ENCODE data around the gene INMT.

The INMT gene

DNA sequence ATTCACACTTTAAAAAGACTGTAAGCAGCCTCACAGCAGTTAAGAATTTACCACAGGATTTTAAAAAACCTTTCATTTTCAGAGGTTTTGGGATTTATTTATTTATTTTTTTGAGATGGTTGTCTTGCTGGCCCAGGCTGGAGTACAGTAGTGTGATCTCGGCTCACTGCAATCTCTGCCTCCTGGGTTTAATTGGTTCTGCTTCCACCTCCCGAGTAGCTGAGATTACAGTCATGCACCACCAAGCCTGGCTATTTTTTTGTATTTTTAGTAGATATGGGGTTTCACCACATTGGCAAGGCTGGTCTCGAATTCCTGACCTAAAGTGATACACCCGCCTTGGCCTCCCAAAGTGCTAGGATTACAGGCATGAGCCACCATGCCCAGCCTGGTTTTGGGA is 38.4 kb downstream of the INMT start:
- no peak for FAIRE-seq

- no peak for FAIRE-seq
These were observed 39.2 kb downstream of the INMT start for GRCh38 chr7:30791114-30791513.

DNA sequence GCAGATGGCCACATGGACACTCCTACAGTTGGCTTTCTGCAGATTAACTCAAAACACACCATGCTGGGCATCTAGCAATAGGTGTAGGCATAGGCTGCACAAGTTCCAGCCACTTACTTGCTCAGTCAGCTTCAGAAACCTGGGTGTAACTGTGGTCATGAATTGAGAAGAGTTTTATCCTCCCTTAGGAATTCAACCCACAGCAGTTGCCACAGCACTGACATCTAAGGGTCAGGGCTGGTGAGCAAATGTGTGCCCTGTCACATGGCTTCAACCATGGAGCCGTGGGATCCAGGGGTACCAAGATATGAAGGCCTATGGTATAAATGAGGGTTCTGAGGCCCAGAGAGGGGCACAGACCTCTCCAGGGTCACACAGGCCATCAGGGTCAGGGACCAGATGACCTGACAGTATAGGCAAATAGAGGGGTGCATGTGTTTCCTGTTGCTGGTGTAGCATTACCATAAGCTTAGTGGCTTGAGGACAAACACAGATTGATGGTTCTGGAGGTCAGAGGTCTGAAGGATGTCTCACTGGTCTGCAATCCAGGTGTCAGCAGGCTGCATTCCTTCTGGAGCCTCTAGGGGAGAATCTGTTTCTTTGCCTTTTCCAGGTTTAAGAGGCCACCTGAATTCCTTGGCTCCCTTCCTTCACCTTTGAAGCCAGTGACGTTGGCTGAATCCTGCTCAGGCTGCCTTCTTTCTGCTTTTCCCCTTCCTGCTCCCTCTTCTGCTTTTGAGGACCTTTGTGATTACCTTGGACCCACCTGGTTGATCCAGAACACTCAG is 43.4 kb downstream of the INMT start:
- no peak for FAIRE-seq

DNA sequence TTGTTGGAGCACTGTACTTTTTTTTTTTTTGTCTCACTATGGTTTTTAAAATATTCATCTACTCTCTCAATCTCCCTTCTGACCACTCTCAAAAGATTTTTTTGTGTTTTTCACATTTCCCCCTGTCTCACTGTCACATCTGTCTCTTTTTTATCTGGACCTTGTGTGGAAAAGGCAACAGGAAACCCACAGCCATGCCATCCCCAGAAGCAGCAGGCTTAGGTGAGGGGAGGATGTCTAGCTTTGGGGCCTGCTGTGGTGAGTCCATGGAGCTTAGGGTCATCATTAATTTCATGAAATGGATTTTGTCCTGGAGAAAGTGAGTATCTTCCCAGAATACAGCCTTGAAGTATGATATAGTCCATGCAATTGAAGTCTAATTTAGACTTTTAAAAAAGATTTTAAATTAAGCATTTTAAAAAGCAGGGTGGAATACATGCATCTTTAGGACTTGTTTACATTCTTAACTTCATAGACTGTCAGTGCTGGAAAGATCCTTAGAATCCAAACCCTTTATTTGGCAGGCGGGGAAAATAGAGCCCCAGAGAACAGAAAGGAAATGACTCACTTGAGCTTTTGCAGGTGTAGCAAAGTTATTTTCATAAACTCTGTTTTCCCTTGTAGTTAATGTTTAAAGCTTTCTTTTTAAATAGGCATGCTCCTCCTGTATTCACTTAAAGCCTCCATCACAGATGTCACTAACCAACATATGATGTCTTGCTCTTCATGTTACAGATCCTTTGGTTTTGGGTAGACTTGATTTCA is 44.4 kb downstream of the INMT start:
- FAIRE-seq: no peak

DNA sequence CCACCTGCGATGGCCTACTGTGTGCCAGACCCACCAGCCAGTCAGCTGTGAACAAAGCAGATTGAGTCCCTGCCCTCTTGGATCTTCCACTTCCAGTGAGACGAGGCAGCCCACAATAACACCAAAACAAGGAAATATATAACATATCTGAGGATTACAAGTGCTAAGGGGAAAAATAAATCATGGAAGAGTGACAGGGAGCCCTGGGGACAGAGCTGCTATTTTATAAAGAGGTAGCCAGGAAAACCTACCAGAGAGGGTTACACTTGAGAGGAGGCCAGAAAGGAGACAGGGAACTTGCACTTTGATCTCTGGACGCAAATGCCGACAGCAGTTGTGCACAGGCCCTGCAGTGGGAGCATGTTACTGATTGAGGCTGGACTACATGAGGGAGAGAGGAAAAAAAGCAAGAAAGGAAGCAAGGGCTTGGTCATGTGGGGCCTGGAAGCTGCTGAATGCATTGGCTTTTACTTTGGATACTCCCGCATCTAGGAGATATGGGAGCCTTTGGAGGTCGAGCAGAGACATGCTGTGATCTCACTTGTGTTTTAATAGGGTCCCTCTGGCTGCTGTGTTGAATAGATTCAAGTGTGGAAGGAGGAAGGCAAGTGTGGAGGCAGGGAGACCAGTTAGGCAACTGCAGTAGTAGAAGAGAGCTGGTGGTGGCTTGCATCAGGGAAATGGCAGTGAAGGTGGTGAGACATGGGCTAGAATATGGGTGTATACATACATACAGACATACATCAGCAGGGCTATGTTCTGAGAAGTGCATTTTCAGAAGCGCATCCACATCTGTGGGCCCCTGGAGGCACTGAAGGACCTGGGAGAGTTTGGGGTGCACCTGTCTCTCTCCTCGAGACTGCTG is 45.5 kb downstream of the INMT start:
- no peak for FAIRE-seq

GRCh38 chr7:30799206-30799975 is 47.5 kb downstream of the INMT start:
- no peak for FAIRE-seq

GRCh38 chr7:30799976-30800661 is 48.2 kb downstream of the INMT start:
- FAIRE-seq: no peak

GRCh38 chr7:30800785-30801252 is 48.9 kb downstream of the INMT start:
- FAIRE-seq: peak; percentile 55

- no peak for FAIRE-seq
These were observed 50.9 kb downstream of the INMT start for GRCh38 chr7:30802812-30803211.

DNA sequence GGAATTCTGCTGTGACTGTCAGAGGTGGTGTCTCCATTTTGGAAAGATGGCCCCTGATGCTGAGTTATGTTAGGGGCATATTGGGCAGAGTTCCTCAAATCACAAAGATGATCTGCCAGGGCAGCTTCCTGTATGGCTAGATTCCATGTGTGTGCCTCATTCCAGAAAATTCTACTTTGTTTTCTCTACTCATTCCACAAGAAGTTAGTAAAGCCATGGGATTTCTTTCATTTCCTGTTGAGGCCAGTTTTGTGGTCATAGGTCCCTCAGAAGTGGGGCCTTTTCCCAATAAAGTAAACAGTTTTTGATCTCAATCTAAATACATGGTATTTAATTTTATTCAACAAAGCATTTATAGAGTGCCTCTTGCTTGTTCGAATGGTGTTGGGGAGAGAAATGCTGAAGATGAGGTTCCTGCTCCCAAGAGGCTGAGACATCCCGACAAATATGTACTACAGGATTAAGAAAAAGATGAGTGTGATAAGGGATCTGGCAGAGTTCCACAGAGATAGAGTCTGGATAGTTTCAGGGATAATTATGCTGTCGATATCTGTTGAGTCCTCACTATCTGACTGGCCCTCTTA is 52.2 kb downstream of the INMT start:
- no peak for FAIRE-seq

DNA sequence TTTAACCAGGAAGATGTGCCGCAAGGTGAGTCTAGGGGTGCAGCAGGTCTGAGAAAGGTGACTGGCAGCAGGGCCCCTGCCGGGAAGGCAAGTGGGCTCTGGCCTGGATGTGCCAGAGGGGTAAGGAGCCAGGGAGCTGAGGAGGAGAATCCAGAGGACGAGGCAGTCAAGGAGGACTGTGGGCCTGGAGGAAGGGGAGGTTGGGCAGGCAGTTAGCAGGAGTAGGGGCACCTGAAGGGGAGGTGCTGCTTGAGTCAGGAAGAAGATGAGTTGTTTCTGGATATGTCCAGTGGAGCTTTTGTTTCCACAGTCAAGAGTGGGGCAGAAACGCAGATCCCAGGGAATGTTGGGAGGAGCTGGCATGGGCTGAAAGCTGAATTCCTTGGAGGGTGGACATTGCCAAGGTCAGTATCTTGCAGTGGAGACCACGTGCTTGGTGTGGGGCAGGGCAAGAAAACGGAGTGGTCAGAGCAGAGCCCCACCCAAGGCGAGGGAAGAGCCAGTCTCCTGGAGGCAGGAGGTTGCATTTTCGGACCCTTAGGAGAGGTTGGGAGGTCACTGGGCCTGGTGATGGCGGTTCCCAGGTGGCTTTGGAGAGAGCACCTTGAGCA is 53.3 kb downstream of the INMT start:
- no peak for FAIRE-seq

GRCh38 chr7:30805931-30806330 is 54.0 kb downstream of the INMT start:
- FAIRE-seq: no peak
